ENCODE results near the gene MYCBPAP.

GRCh38 chr17:50493744-50494143 is 14.5 kb upstream of the MYCBPAP start:
- TF ChIP-seq, protein P1, sequence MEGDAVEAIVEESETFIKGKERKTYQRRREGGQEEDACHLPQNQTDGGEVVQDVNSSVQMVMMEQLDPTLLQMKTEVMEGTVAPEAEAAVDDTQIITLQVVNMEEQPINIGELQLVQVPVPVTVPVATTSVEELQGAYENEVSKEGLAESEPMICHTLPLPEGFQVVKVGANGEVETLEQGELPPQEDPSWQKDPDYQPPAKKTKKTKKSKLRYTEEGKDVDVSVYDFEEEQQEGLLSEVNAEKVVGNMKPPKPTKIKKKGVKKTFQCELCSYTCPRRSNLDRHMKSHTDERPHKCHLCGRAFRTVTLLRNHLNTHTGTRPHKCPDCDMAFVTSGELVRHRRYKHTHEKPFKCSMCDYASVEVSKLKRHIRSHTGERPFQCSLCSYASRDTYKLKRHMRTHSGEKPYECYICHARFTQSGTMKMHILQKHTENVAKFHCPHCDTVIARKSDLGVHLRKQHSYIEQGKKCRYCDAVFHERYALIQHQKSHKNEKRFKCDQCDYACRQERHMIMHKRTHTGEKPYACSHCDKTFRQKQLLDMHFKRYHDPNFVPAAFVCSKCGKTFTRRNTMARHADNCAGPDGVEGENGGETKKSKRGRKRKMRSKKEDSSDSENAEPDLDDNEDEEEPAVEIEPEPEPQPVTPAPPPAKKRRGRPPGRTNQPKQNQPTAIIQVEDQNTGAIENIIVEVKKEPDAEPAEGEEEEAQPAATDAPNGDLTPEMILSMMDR (IDR thresholded peaks at IDR 0.05) = no peak
- no peak for TF ChIP-seq POLR2A (IDR thresholded peaks at IDR 0.05)
